Lower lobe of right lung (tissue), 2 donors: ENCODE results near the gene HMG20A. TPM values are rescaled to one million over a fixed set of nuclear protein-coding genes. Genes with fewer than 3 reads are reported as not detected.
"Not testable (repeated sequence)": the region's sequence is repeated elsewhere in the genome, so short reads cannot be mapped to it uniquely, and the experiment has no call there.

ENCODE experiments used
- ATAC-seq, 2 donors: fragments of 200-7000 bp; cut with Tn5 transposase; one replicate each; pipeline ENCODE4 v1.9.1; 2020 to 2022; ENCODE audit warnings: mild to moderate bottlenecking in 2 of 2, moderate library complexity in 2 of 2
- DNase-seq: peaks from one replicate; pipeline ENCODE4 v3.0.0-alpha.2; 2020
- H3K27ac ChIP-seq: fragments of 200-600 bp; one replicate; pipeline ENCODE4 v1.8.0; 2022
- H3K27me3 ChIP-seq: fragments of 200-600 bp; one replicate; pipeline ENCODE4 v1.8.0; 2022; ENCODE audit warnings: low read depth
- H3K36me3 ChIP-seq: fragments of 200-600 bp; one replicate; pipeline ENCODE4 v1.8.0; 2022; ENCODE audit warnings: mild to moderate bottlenecking
- H3K4me1 ChIP-seq: fragments of 200-600 bp; one replicate; pipeline ENCODE4 v1.8.0; 2022
- H3K4me3 ChIP-seq: fragments of 200-600 bp; one replicate; pipeline ENCODE4 v1.8.0; 2022; ENCODE audit warnings: mild to moderate bottlenecking
- H3K9me3 ChIP-seq: fragments of 200-600 bp; one replicate; pipeline ENCODE4 v1.8.0; 2022
- CTCF ChIP-seq: fragments of 200-600 bp; IDR thresholded peaks from one replicate; pipeline ENCODE4 v1.8.0; 2022; ENCODE audit warnings: antibody characterized with exemption, mild to moderate bottlenecking
- intact Hi-C: fragments of 100-400 bp; cut with DNase I; formaldehyde crosslinking; loops from one replicate; pipeline ENCODE4 v1.11.0; 2022
- total RNA-seq: library from RNA; stranded (reverse); fragmentation: NEBNext Ultra II Directional; extraction: Animal tissue kit (Norgen Biotek cat#: 25700); gene quantifications from one replicate; pipeline ENCODE4 v1.2.1, GENCODE V29; 2021
- donor health status: DM: no; HTN: yes; CAD: no; lungs with severe emphysema.

Gene HMG20A
- total RNA-seq, 1 donor from 2014 or later = 40.9 TPM

GRCh38 chr15:77398927-77399326 lies 21.8 kb upstream of the HMG20A start:
- intact Hi-C loops = no loop called here
- no peak for DNase-seq
- H3K4me1 ChIP-seq = peaks cover 11% of the 10 kb centered on the region
- no peaks in the 10 kb centered on the region for H3K36me3 ChIP-seq
- no peak overlapping the region for H3K27ac ChIP-seq
- H3K27me3 ChIP-seq = no peaks in the 10 kb centered on the region
- no peak overlapping the region for H3K4me3 ChIP-seq
- H3K9me3 ChIP-seq = peaks cover 46% of the 10 kb centered on the region
- TF ChIP-seq CTCF = no peak
- no peak for ATAC-seq

- H3K4me1 ChIP-seq = peaks cover 11% of the 10 kb centered on the region
- H3K9me3 ChIP-seq = peaks cover 38% of the 10 kb centered on the region
- DNase-seq (no peak), ATAC-seq (no peak)
- intact Hi-C loops = no loop called here
- no peak for TF ChIP-seq CTCF
- H3K4me3 ChIP-seq = no peak overlapping the region
- no peaks in the 10 kb centered on the region for H3K36me3 ChIP-seq
- no peak overlapping the region for H3K27ac ChIP-seq
- H3K27me3 ChIP-seq = no peaks in the 10 kb centered on the region
Measured at GRCh38 chr15:77400258-77400657, 20.4 kb upstream of the HMG20A start.

- intact Hi-C loops = no loop called here
- H3K36me3 ChIP-seq = no peaks in the 10 kb centered on the region
- peaks cover 26% of the 10 kb centered on the region for H3K9me3 ChIP-seq
- H3K4me3 ChIP-seq = no peak overlapping the region
- peaks cover 11% of the 10 kb centered on the region for H3K4me1 ChIP-seq
- no peak overlapping the region for H3K27ac ChIP-seq
- ATAC-seq (no peak), DNase-seq (no peak)
- no peak for TF ChIP-seq CTCF
- H3K27me3 ChIP-seq = no peaks in the 10 kb centered on the region
Measured at GRCh38 chr15:77402740-77403379, 17.8 kb upstream of the HMG20A start.

GRCh38 chr15:77406173-77406759 lies 14.4 kb upstream of the HMG20A start:
- H3K9me3 ChIP-seq, DNase-seq, H3K36me3 ChIP-seq, ATAC-seq, intact Hi-C loops, H3K4me3 ChIP-seq, H3K27me3 ChIP-seq, H3K27ac ChIP-seq: not testable (repeated sequence)
- H3K4me1 ChIP-seq = peaks cover 30% of the 10 kb centered on the region

GRCh38 chr15:77406846-77407245 lies 13.8 kb upstream of the HMG20A start:
- Histone ChIP-seq H3K36me3 (no peaks in the 10 kb centered on the region), H3K4me1 (peaks cover 30% of the 10 kb centered on the region), H3K4me3 (no peak overlapping the region), H3K27ac (no peak overlapping the region), H3K27me3 (no peaks in the 10 kb centered on the region), H3K9me3 (no peaks in the 10 kb centered on the region)
- intact Hi-C loops = no loop called here
- ATAC-seq = no peak
- TF ChIP-seq CTCF = no peak
- DNase-seq = no peak
